CD4-positive, alpha-beta T cell (primary cell): ENCODE data around the gene LDOC1. TPM values are rescaled to one million over a fixed set of nuclear protein-coding genes. Genes with fewer than 3 reads are reported as not detected.
"Not testable (repeated sequence)": the region's sequence is repeated elsewhere in the genome, so short reads cannot be mapped to it uniquely, and the experiment has no call there.

ENCODE experiments used
- ATAC-seq: fragments of 200-7000 bp; cut with Tn5 transposase; one replicate; pipeline ENCODE4 v1.10.0; 2022; ENCODE audit warnings: mild to moderate bottlenecking; ENCODE audit not compliant: poor library complexity
- CTCF ChIA-PET: fragments of 350-600 bp; sonication (Branson Sonifier 250); formaldehyde crosslinking; loops from one replicate; lab custom pipeline; 2021; ENCODE audit warnings: antibody characterized with exemption, inconsistent platforms; lab: Charles Lee
- POLR2A ChIA-PET: fragments of 350-600 bp; sonication (Branson Sonifier 250); formaldehyde crosslinking; loops from one replicate; lab custom pipeline; 2021; ENCODE audit warnings: antibody characterized with exemption, inconsistent platforms; lab: Charles Lee
- DNase-seq, 14 experiments: peaks; one replicate each; pipeline ENCODE4 v3.0.0-alpha.2; 2013 to 2020; ENCODE audit warnings: mixed read lengths in 2 of 14
- H3K27ac ChIP-seq, 2 donors: one replicate each; pipeline versions ENCODE4 v1.5.1 to v1.7.0; 2013; ENCODE audit warnings: low read length in 2 of 2, low read depth in 1 of 2, mild to moderate bottlenecking in 1 of 2
- H3K27me3 ChIP-seq, 2 experiments: 1 replicate in 1 of 2; 2 replicates in 1 of 2; pipeline versions ENCODE4 v1.6.1 to v1.7.0; 2013; ENCODE audit warnings: low read length in 2 of 2, control low read depth in 1 of 2, mild to moderate bottlenecking in 1 of 2, moderate library complexity in 1 of 2; ENCODE audit not compliant: insufficient read depth in 2 of 2, control insufficient read depth in 1 of 2
- H3K36me3 ChIP-seq: one replicate; pipeline ENCODE4 v1.6.1; 2013; ENCODE audit warnings: low read length, control low read depth; ENCODE audit not compliant: insufficient read depth
- H3K4me1 ChIP-seq: one replicate; pipeline ENCODE4 v1.6.1; 2013; ENCODE audit warnings: low read length, control low read depth; ENCODE audit not compliant: insufficient read depth
- H3K4me3 ChIP-seq: one replicate; pipeline ENCODE4 v1.5.1; 2013; ENCODE audit warnings: mild to moderate bottlenecking, low read length, moderate library complexity
- H3K9me3 ChIP-seq, 2 experiments: 1 replicate in 1 of 2; 2 replicates in 1 of 2; pipeline versions ENCODE4 v1.6.1 to v1.7.0; 2013; ENCODE audit warnings: low read length in 2 of 2, mild to moderate bottlenecking in 2 of 2, control low read depth in 1 of 2, moderate library complexity in 1 of 2; ENCODE audit not compliant: control insufficient read depth in 1 of 2, insufficient read depth in 1 of 2
- H3K27ac Mint-ChIP-seq: one replicate; pipeline ENCODE4 v1.8.0; 2020; ENCODE audit warnings: mixed read lengths
- H3K27me3 Mint-ChIP-seq: one replicate; pipeline ENCODE4 v1.8.0; 2021; ENCODE audit warnings: mixed read lengths
- H3K36me3 Mint-ChIP-seq: one replicate; pipeline ENCODE4 v1.8.0; 2021; ENCODE audit warnings: low read depth, mixed read lengths
- H3K4me1 Mint-ChIP-seq: one replicate; pipeline ENCODE4 v1.8.0; 2021; ENCODE audit warnings: low read depth, mixed read lengths
- H3K4me3 Mint-ChIP-seq: one replicate; pipeline ENCODE4 v1.8.0; 2020; ENCODE audit warnings: mild to moderate bottlenecking, mixed read lengths
- H3K9me3 Mint-ChIP-seq: one replicate; pipeline ENCODE4 v1.8.0; 2020; ENCODE audit warnings: mixed read lengths
- intact Hi-C, 2 experiments: fragments of 100-400 bp; cut with DNase I in 1 of 2; cut with micrococcal nuclease in 1 of 2; formaldehyde crosslinking; loops; one replicate each; pipeline versions ENCODE4 v1.15.1 to v1.9.0; 2023 to 2025; cut with DNase I, micrococcal nuclease
- total RNA-seq, 174 experiments: library from RNA in 2 of 174; stranded (reverse) in 2 of 174; gene quantifications; one replicate each; pipeline ENCODE4 v1.2.3 and lab custom pipeline; 2021 to 2026
- TF ChIP-seq, protein P1 (sequence below): fragments of 200-600 bp; IDR thresholded peaks from one replicate; pipeline ENCODE4 v1.8.0; 2022; ENCODE audit warnings: antibody characterized with exemption, mild to moderate bottlenecking

Gene LDOC1
- total RNA-seq, 2 experiments from 2014 or later = 5.9 to 6.2 TPM

DNA sequence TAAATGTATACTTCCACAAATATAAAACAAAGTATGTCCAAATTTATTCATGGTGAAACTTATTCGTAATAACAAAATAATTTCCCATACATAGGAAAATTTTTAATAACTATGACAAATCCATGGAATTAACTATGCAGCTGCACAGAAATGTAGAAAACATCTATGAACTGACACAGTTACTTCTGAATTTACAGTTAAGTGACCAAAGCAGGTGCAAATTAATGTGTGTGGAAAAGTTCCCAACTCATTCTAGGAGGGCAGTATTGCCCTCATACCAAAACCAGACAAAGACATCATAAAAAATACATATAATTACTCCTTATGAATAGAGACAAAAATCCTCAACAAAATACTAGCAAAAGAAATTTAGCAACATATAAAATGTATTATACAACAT, 12.5 kb downstream of the LDOC1 start:
- Mint-ChIP-seq H3K4me3 (no peak overlapping the region), H3K9me3 (no peaks in the 10 kb centered on the region), H3K27ac (no peak overlapping the region), H3K4me1 (no peaks in the 10 kb centered on the region), H3K27me3 (no peaks in the 10 kb centered on the region), H3K36me3 (no peaks in the 10 kb centered on the region)
- H3K4me1 ChIP-seq = no peaks in the 10 kb centered on the region
- intact Hi-C loops = no loop called here
- no peaks in the 10 kb centered on the region for H3K27me3 ChIP-seq
- ChIA-PET POLR2A (no interaction called here), CTCF (no interaction called here)
- ATAC-seq (no peak), DNase-seq (no peak)
- H3K36me3 ChIP-seq = no peaks in the 10 kb centered on the region
- no peaks in the 10 kb centered on the region for H3K9me3 ChIP-seq
- TF ChIP-seq, protein P1, sequence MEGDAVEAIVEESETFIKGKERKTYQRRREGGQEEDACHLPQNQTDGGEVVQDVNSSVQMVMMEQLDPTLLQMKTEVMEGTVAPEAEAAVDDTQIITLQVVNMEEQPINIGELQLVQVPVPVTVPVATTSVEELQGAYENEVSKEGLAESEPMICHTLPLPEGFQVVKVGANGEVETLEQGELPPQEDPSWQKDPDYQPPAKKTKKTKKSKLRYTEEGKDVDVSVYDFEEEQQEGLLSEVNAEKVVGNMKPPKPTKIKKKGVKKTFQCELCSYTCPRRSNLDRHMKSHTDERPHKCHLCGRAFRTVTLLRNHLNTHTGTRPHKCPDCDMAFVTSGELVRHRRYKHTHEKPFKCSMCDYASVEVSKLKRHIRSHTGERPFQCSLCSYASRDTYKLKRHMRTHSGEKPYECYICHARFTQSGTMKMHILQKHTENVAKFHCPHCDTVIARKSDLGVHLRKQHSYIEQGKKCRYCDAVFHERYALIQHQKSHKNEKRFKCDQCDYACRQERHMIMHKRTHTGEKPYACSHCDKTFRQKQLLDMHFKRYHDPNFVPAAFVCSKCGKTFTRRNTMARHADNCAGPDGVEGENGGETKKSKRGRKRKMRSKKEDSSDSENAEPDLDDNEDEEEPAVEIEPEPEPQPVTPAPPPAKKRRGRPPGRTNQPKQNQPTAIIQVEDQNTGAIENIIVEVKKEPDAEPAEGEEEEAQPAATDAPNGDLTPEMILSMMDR = no peak
- no peak overlapping the region for H3K27ac ChIP-seq
- H3K4me3 ChIP-seq = no peak overlapping the region

GRCh38 chrX:141158084-141158483, 18.8 kb downstream of the LDOC1 start:
- H3K27me3 Mint-ChIP-seq = no peaks in the 10 kb centered on the region
- Histone ChIP-seq H3K4me1 (no peaks in the 10 kb centered on the region), H3K27me3 (no peaks in the 10 kb centered on the region), H3K4me3 (no peak overlapping the region), H3K27ac (no peak overlapping the region), H3K9me3 (peaks cover 0 to 3% of the 10 kb centered on the region in 2 experiments), H3K36me3 (no peaks in the 10 kb centered on the region)
- intact Hi-C loops = no loop called here
- no peak overlapping the region for H3K4me3 Mint-ChIP-seq
- no peak overlapping the region for H3K27ac Mint-ChIP-seq
- CTCF ChIA-PET = no interaction called here
- TF ChIP-seq, protein P1 = no peak
- POLR2A ChIA-PET = no interaction called here
- ATAC-seq = no peak
- no peak for DNase-seq
- H3K4me1 Mint-ChIP-seq = no peaks in the 10 kb centered on the region
- peaks cover 3% of the 10 kb centered on the region for H3K36me3 Mint-ChIP-seq
- H3K9me3 Mint-ChIP-seq = no peaks in the 10 kb centered on the region

DNA sequence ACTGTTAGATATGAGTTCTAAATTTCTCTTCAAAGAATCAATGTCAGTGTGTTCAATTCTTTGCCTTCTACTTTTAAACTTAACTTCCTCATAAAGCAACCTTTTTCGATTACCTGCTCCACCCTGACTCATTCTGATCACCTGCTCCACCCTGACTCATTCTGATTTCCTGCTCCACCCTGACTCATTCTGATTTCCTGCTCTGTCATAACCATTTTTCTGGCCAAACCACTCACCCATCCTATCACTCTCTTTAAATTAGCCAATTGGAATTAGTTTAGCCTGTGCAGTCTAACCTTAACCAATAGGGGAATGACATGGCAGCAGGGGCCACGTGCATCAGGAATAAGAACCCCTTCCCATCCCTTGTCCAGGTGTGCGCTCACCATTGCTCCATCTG, 21.7 kb downstream of the LDOC1 start:
- H3K4me1 ChIP-seq, H3K27ac Mint-ChIP-seq, H3K9me3 Mint-ChIP-seq, ATAC-seq, H3K27me3 Mint-ChIP-seq, H3K36me3 Mint-ChIP-seq, DNase-seq, H3K9me3 ChIP-seq, H3K36me3 ChIP-seq, H3K4me3 ChIP-seq, H3K4me1 Mint-ChIP-seq, POLR2A ChIA-PET, CTCF ChIA-PET, H3K27ac ChIP-seq, H3K4me3 Mint-ChIP-seq, intact Hi-C loops, H3K27me3 ChIP-seq: not testable (repeated sequence)

GRCh38 chrX:141142946-141143345, 34.0 kb downstream of the LDOC1 start:
- Mint-ChIP-seq H3K4me3 (no peak overlapping the region), H3K27ac (no peak overlapping the region), H3K27me3 (no peaks in the 10 kb centered on the region), H3K36me3 (no peaks in the 10 kb centered on the region), H3K4me1 (no peaks in the 10 kb centered on the region), H3K9me3 (no peaks in the 10 kb centered on the region)
- no peak for DNase-seq
- H3K4me3 ChIP-seq = no peak overlapping the region
- TF ChIP-seq, protein P1 = no peak
- intact Hi-C loops = no loop called here
- H3K9me3 ChIP-seq = no peaks in the 10 kb centered on the region
- no peak for ATAC-seq
- ChIA-PET CTCF (no interaction called here), POLR2A (no interaction called here)
- no peaks in the 10 kb centered on the region for H3K27me3 ChIP-seq
- no peak overlapping the region for H3K27ac ChIP-seq
- no peaks in the 10 kb centered on the region for H3K36me3 ChIP-seq
- H3K4me1 ChIP-seq = no peaks in the 10 kb centered on the region
